Right ventricle myocardium superior (tissue), 1 donor: ENCODE data around the gene PLA2G4B. TPM values are rescaled to one million over a fixed set of nuclear protein-coding genes. Genes with fewer than 3 reads are reported as not detected.

Experiments used
- ATAC-seq: fragments of 200-7000 bp; cut with Tn5 transposase; one replicate; pipeline ENCODE4 v1.9.1; 2020; ENCODE audit warnings: mild to moderate bottlenecking; ENCODE audit not compliant: poor library complexity
- DNase-seq: peaks from one replicate; pipeline ENCODE4 v3.0.0-alpha.2; 2020
- intact Hi-C: fragments of 100-400 bp; cut with DNase I; formaldehyde crosslinking; loops from one replicate; pipeline ENCODE4 v1.11.2; 2022
- long read RNA-seq: library from polyadenylated mRNA; unstranded; transcript quantifications from one replicate; pipeline ENCODE4 v2.0.0, GENCODE V29; 2021
- total RNA-seq: library from RNA; stranded (reverse); fragmentation: NEBNext Ultra II Directional; extraction: Animal tissue kit (Norgen Biotek cat#: 25700); gene quantifications from one replicate; pipeline ENCODE4 v1.2.1, GENCODE V29; 2021
- donor health status: DM: no; HTN: yes; CAD: no; lungs with severe emphysema.

PLA2G4B gene
- 3.6 TPM for total RNA-seq
- long read RNA-seq: 0 reads

- DNase-seq: no peak
- peak; percentile 65 for ATAC-seq
- intact Hi-C loops: no loop called here
Measured at GRCh38 chr15:41838400-41838897, at the start of gene PLA2G4B. Gene PLA2G4B (plus strand): TSS chr15:41838847. CDS start chr15:41838914, 67 bp downstream.

- intact Hi-C loops: no loop called here
- DNase-seq: no peak
Measured at GRCh38 chr15:41789236-41789635, 49.4 kb upstream of the PLA2G4B start.

GRCh38 chr15:41789662-41790061, 49.0 kb upstream of the PLA2G4B start:
- ATAC-seq (no peak), DNase-seq (no peak)
- intact Hi-C loops: no loop called here

More at GRCh38 chr15:41789236-41789635, 49.4 kb upstream of the PLA2G4B start:
- peak; percentile 69 for ATAC-seq

DNA sequence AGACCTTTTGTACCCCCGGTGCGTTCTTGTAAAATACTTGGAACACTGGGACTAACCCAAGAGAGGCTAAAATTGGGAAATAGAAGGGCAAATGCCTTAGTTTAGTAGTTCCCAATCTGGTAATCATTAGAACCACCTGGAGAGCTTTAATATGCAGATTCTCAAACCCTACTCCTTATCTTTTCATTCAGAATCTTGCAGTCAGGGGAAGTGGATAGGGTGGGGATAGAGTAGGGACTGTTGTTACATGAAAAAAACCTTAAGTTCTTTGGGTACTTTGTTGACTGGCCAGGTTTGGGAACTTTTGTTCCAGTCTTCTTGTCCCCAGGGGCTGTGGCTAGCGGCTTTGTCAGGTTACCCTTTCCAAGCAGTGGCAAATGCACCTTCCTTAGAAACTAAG, 48.5 kb upstream of the PLA2G4B start:
- ATAC-seq: no peak
- intact Hi-C loops: no loop called here
- DNase-seq: no peak

- intact Hi-C loops: no loop called here
- ATAC-seq (peak; percentile 55), DNase-seq (no peak)
Measured at GRCh38 chr15:41790756-41791546, 47.7 kb upstream of the PLA2G4B start.

DNA sequence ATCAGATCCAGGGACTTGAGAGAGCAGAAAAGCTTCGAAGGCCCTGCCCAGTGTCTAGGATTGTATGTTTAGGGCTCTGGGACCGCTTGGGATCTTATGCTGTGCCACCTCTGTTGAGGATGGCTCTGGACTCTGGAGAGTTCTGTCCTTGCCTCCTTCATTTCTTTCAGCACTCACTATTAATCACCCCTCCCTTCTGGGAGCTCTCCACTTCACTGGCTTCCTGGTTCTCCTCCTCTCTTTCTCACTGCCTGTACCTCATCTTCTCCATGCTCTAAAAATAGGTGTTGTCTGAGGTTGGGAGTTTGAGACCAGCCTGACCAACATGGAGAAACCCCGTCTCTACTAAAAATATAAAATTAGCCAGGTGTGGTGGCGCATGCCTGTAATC, 47.1 kb upstream of the PLA2G4B start:
- DNase-seq (no peak), ATAC-seq (no peak)
- intact Hi-C loops: no loop called here

DNA sequence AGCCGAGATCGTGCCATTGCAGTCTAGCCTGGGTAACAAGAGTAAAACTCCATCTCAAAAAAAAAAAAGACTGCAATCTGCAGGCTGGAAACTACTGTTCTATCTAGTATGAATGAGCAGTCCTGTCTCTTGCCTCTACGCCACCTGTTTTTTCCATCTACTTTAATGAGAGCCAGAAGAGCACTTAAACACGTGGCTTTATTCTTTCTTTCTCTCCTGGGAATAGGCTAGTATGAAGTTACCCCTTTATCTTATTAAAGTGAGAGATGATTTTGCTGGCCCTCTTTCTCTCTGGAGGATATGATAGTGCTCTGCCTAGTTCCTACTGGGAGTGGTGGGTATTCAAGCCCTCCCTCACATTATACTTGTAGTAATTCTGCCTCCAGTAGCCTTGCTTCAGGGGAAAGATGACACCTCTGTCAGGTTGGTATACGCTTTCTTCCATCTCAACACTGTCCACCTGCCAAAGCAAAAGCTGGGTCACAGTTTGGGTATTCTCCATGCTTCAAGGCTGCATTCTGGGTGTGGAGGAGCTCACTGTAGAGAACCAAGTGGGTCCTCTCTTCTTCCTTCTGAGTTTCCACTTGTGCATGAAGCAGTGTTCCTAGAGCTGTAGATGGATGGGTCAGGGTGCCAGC, 46.5 kb upstream of the PLA2G4B start:
- no peak for ATAC-seq
- intact Hi-C loops: no loop called here
- DNase-seq: no peak

DNA sequence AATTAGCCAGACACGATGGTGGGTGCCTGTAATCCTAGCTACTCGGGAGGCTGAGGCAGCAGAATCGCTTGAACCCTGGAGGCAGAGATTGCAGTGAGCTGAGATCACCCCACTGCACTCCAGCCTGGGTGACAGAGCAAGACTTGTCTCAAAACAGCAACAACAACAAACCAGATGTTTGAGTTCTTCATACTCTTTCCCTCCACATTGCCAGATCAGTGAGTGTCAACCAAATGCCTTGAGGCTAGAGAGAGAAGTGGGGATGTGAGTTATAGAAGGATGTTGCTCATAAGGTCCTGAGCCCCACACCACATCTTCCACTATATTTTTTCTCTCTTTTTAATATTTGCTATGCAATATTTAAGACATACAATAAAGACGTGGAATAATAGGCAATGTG, 44.6 kb upstream of the PLA2G4B start:
- no peak for ATAC-seq
- no peak for DNase-seq
- intact Hi-C loops: no loop called here

DNA sequence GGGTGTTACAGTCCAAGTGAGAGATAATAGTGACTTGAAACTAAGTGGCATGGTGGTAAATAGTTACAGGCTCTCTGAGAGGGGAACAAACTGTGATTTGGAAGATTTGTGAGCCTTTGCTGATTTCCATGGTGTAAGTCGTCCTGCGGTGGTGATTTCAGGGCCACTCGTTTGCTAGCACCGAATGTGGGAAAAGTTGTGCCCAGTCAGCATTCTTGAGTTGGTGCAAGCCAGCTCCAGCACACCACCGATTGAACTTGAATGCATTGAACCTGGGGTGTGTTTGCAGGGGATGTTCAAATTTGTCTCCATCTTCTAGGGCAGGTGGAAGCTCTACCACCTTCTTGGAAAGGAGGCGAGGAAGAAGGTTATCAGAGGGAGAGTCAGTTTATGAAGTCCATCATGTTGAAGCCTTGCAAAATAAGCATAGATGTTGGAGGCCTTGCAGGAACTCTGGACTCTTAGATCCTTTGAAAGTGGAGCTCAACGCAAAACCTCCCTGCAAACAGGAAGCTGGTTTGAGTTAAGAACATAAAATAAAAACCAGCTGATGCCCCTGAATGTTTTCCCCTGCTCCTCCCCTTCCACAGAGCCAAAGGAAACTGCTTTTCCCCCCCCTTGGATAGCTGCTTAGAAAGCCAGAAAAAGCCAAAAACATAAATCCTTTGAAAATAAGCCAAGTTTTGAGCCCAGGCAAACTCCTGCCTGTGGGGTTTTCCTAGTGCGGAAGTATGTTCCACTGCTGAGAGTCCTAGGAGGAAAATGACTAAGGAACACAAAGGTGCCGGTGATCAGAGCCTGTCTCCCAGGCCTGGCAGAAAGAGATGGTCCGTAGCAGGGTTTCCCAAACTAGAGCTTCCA, 42.4 kb upstream of the PLA2G4B start:
- intact Hi-C loops: no loop called here
- DNase-seq: no peak
- no peak for ATAC-seq

DNA sequence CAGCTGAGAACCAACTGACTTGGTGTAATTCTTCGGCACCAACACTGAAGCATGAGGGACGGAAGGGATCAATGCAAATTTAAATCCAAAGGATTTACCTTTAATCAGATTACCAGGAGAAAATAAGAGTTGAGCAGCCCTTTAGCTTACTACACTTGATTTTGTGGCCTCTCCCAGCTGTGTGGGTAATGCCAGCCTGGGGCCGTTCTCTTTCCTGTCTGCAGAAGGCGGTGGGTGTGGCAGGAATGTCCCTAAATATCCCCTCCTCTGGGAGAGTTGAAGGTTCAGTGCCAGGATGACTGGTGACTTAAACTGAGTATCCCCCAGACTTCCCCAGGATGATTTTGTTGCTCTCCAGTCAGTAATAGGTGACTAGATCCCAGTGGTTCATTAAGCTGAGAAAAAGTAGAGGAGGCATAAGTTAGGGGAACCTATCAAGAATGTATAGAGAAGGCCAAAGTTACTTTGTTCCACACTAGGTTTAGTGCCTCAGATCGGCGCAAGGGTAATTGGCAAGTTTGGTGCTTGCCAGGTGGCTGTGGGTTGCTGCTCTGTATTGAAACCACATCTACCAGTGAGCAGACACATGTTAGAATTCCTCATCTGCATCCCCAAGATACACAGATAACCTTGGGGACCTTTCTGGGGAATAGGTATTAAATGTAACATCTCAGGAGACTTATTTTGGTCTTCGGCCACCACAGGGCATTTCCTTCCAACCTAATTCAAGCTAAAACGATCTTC, 41.3 kb upstream of the PLA2G4B start:
- DNase-seq (no peak), ATAC-seq (no peak)
- intact Hi-C loops: no loop called here

DNA sequence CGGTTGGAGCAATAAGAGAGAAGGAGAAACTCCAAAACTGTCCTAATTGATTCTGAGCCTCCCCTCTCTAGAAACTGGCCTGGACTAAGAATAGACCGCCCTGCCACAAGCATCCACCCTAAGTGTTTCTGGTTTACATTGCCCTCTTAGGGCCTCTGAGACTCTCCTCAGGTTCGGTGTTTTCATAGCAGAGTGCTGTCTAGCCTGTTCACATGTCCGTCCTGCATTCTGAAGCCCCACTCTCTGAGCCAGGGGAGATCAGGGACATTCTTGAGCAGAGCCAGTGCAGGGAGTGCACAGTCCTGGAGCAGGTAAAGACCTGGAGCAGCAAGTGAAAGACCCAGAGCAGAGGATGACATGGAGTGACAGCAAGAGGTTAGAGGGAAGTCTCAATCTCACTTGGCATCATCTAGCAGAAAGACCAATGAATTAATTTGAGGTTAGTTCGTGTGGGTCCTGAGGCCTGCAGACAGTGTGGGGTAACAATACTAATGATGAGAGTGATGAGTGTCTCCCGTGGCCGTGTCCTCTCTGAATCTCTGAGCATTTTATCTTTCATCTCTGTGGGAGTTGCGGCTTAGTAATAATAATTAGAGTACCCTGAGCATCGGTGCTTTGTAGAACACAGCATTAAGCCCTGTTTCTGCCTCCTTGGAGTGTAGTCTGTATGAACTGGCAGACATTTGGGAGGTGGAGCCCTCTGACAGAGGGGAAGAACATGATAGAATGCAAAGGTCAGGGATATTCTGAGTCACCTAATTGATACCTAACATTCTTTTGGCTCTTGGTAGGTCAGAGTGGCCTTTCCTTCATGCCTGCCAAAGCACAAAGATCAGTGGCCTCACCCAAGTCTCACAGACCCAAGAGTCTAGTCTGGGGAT, 39.8 kb upstream of the PLA2G4B start:
- no peak for DNase-seq
- intact Hi-C loops: no loop called here
- ATAC-seq: peak; percentile 52

GRCh38 chr15:41799488-41799805, 39.2 kb upstream of the PLA2G4B start:
- intact Hi-C loops: no loop called here
- no peak for DNase-seq
- ATAC-seq: no peak

DNA sequence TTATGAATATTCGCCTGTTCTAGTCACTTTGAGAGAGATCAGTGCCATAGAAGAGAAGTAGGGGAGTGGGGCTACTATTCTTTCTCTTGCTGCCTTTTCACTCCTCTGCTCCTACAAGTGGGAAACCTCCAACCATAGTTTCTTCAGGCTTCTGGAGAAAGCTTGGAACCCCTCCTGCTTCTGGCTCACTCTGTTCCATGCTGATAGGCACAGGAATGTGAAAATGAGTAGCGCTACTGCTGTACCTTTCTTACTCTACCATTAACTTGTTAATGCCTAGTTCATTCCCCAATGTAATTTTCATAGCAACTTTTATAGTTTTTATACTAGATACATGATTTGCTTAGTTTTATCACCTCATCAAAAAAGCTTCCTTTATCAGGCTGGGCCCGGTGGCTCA, 37.5 kb upstream of the PLA2G4B start:
- no peak for DNase-seq
- no peak for ATAC-seq
- intact Hi-C loops: no loop called here

- DNase-seq (no peak), ATAC-seq (no peak)
- intact Hi-C loops: no loop called here
Measured at GRCh38 chr15:41801850-41802455, 36.7 kb upstream of the PLA2G4B start.

- ATAC-seq (no peak), DNase-seq (no peak)
Measured at GRCh38 chr15:41804361-41804760, 34.3 kb upstream of the PLA2G4B start.

DNA sequence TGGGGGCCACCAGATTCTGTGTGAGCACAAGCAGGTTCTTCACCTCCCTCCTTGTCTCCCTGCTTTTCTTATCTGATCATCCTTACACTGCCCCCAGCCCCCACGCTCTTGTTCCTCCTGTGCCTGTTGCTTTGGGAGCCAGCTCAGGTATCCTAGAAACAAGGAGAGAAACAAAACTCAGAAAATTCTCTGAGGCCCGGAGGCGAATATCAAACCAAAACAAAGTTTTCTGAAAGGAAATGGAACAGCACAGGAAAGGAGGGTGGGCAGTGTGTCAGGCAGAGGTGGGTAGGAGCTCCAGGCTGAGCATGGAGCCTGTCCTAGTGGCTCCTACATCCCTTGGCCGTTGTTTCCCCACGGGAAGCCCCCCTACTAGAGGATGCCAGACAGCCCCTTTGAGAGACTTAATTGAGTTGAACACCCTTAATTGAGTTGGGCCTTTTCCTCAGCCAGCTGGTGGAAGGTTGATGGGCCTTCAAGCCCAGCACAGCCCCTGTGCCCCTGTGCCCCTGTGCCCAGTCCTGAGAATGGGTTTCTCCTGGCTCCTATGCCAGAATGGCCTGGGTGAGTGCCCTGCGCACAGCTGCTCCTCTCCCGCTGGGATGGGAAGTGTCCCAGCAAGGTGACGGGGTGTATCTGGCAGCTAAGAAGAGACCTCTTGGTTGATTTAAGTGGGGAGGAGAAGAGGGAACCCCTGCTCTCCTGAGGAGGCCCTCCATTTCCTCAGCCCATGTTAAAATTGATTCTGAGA, 33.6 kb upstream of the PLA2G4B start:
- ATAC-seq (no peak), DNase-seq (no peak)
- intact Hi-C loops: no loop called here

More at GRCh38 chr15:41804361-41804760, 34.3 kb upstream of the PLA2G4B start:
- intact Hi-C loops: no loop called here

DNA sequence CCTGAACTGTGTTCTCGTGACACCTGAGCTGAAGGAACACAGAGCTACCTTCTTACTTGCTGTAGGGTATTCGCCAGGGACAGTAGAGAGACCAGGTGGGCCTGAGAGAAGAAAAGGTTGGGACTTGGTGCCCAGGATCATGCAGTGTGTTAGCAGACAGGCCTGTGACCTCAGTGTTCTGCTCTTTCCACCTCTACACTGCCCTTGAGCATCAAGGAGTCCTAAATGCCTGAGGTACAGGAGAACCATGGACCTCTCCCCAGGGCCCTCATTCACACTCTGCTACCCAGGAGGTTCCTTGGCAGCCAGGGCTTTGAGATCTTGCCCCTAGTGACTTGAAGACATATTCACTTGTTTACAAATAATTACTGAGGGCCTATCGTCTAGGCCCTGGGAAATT, 32.9 kb upstream of the PLA2G4B start:
- no peak for DNase-seq

More for the DNA sequence above, 32.9 kb upstream of the PLA2G4B start:
- intact Hi-C loops: no loop called here
- no peak for ATAC-seq
